ENCODE results near the gene RPAP3.

DNA sequence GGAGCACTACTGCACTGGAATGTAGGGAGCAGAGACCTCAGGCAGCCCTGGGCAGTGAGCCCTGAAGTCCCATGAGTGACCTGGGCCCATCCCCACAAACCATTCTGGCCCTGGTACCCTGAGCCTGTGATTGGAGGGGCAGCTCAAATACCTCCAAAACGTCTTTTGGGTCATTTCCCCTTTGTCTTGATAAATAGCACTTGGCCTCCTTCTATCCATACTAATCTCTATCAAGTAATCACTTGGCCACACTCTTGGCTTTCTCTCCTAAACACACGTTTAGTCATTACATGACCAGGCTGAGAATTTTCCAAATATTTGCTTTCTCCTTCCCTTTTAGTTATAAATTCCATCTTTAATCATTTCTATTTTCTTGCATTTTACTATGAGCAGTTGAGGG lies 91.3 kb downstream of the RPAP3 start:
- no peak for TF ChIP-seq CTCF (IDR thresholded peaks at IDR 0.05; ENCODE audit: low read depth, low read length, missing input control)
- TF ChIP-seq RAD21 (IDR thresholded peaks at IDR 0.05): no peak
- TF ChIP-seq HNF4A (conservative IDR thresholded peaks at IDR 0.05): no peak
- no peak for TF ChIP-seq MAX (IDR thresholded peaks at IDR 0.05)
- TF ChIP-seq EGR1 (IDR thresholded peaks at IDR 0.05; ENCODE audit: low read depth in 2 of 2): no peak
- TF ChIP-seq GABPA (IDR thresholded peaks at IDR 0.05 in 1 of 2, conservative IDR thresholded peaks at IDR 0.05 in 1 of 2): no peak
- TF ChIP-seq REST (IDR thresholded peaks at IDR 0.05): no peak
- TF ChIP-seq SP1 (IDR thresholded peaks at IDR 0.05): no peak
